HT-29 (cell line): ENCODE results near the gene OTC. TPM values are rescaled to one million over a fixed set of nuclear protein-coding genes. Genes with fewer than 3 reads are reported as not detected.
A peak's percentile ranks its signal among the peaks of the same experiment; 100 is the strongest.

Experiments used
- DNase-seq: peaks from one replicate; pipeline ENCODE4 v3.0.0-alpha.2; 2015; ENCODE audit warnings: low spot score
- total RNA-seq: library from RNA; depleted of rRNA; stranded (reverse); fragments of >200 nt; shearing (Covaris generic); gene quantifications from 2 replicates; pipeline ENCODE4 v1.2.3, GENCODE V29; 2014

Gene OTC
- total RNA-seq, 1 experiment from 2014 or later: not detected

GRCh38 chrX:38357747-38358673, 5.6 kb downstream of the OTC start:
- no peak for DNase-seq

- DNase-seq: no peak
Measured at GRCh38 chrX:38363046-38363445, 10.6 kb downstream of the OTC start.

GRCh38 chrX:38365954-38366353, 13.6 kb downstream of the OTC start:
- DNase-seq: no peak

GRCh38 chrX:38368774-38369173, 16.4 kb downstream of the OTC start:
- DNase-seq: no peak

- no peak for DNase-seq
Measured at GRCh38 chrX:38371641-38372040, 19.2 kb downstream of the OTC start.

GRCh38 chrX:38374431-38374830, 22.0 kb downstream of the OTC start:
- no peak for DNase-seq

GRCh38 chrX:38375891-38376290, 23.5 kb downstream of the OTC start:
- peak; percentile 21 for DNase-seq

GRCh38 chrX:38376747-38377146, 24.3 kb downstream of the OTC start:
- no peak for DNase-seq

- no peak for DNase-seq
Measured at GRCh38 chrX:38379088-38379487, 26.7 kb downstream of the OTC start.

GRCh38 chrX:38382663-38383062, 30.3 kb downstream of the OTC start:
- no peak for DNase-seq

GRCh38 chrX:38400389-38400910, 48.0 kb downstream of the OTC start:
- DNase-seq: no peak

GRCh38 chrX:38402118-38402517, 49.7 kb downstream of the OTC start:
- no peak for DNase-seq

GRCh38 chrX:38403834-38404233, 51.4 kb downstream of the OTC start:
- DNase-seq: no peak

- DNase-seq: no peak
Measured at GRCh38 chrX:38407126-38407525, 54.7 kb downstream of the OTC start.

- DNase-seq: no peak
Measured at GRCh38 chrX:38409289-38409688, 56.9 kb downstream of the OTC start.

- no peak for DNase-seq
Measured at GRCh38 chrX:38426785-38427184, 74.4 kb downstream of the OTC start.

GRCh38 chrX:38431525-38431924, 79.1 kb downstream of the OTC start:
- no peak for DNase-seq

- DNase-seq: no peak
Measured at GRCh38 chrX:38435130-38435529, 82.7 kb downstream of the OTC start.

GRCh38 chrX:38437093-38437492, 84.7 kb downstream of the OTC start:
- DNase-seq: no peak

GRCh38 chrX:38438321-38438720, 85.9 kb downstream of the OTC start:
- no peak for DNase-seq

- DNase-seq: no peak
Measured at GRCh38 chrX:38452603-38453002, 100.2 kb downstream of the OTC start.

GRCh38 chrX:38458071-38458470, 105.7 kb downstream of the OTC start:
- peak; percentile 7 for DNase-seq

GRCh38 chrX:38462257-38462656, 109.9 kb downstream of the OTC start:
- no peak for DNase-seq
